Upper lobe of left lung (tissue), 4 donors: ENCODE data around the gene RDH13.
"Not testable (repeated sequence)": the region's sequence is repeated elsewhere in the genome, so short reads cannot be mapped to it uniquely, and the experiment has no call there.

ENCODE experiments used
- EP300 ChIP-seq, 4 donors: sonication (generic); formaldehyde crosslinking; IDR thresholded peaks; one replicate each; pipeline ENCODE4 v1.5.1; 2017; ENCODE audit warnings: antibody characterized with exemption in 4 of 4, control low read depth in 2 of 4
- TF ChIP-seq, protein P1 (sequence below), 6 experiments: fragments of 450-650 bp in 4 of 6; fragments of 200-600 bp in 2 of 6; sonication (generic) in 2 of 6; IDR thresholded peaks; one replicate each; pipeline ENCODE4 v1.5.1; 2016 to 2019; ENCODE audit warnings: antibody characterized with exemption in 6 of 6

DNA sequence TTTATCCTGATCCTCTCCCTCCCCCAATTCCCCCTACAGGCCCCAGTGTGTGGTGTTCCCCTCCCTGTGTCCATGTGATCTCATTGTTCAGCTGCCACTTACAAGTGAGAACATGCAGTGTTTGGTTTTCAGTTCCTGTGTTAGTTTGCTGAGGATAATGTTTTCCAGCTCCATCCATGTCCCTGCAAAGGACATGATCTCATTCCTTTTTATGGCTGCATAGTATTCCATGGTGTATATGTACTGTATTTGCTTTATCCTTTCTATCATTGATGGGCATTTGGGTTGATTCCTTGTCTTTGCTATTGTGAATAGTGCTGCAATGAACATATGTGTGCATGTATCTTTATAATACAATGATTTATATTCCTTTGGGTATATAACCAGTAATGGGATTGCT is 42.6 kb downstream of the RDH13 start:
- TF ChIP-seq, protein P1, sequence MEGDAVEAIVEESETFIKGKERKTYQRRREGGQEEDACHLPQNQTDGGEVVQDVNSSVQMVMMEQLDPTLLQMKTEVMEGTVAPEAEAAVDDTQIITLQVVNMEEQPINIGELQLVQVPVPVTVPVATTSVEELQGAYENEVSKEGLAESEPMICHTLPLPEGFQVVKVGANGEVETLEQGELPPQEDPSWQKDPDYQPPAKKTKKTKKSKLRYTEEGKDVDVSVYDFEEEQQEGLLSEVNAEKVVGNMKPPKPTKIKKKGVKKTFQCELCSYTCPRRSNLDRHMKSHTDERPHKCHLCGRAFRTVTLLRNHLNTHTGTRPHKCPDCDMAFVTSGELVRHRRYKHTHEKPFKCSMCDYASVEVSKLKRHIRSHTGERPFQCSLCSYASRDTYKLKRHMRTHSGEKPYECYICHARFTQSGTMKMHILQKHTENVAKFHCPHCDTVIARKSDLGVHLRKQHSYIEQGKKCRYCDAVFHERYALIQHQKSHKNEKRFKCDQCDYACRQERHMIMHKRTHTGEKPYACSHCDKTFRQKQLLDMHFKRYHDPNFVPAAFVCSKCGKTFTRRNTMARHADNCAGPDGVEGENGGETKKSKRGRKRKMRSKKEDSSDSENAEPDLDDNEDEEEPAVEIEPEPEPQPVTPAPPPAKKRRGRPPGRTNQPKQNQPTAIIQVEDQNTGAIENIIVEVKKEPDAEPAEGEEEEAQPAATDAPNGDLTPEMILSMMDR (IDR thresholded peaks at IDR 0.05) = not testable (repeated sequence)
- TF ChIP-seq EP300 (IDR thresholded peaks at IDR 0.05) = not testable (repeated sequence)
